NCI-H1417 (cell line): Measurements from ENCODE around the gene GOLGA6C.
"Not testable (repeated sequence)": the region's sequence is repeated elsewhere in the genome, so short reads cannot be mapped to it uniquely, and the experiment has no call there.

Experiments
- DNase-seq, 3 experiments: peaks; one replicate each; lab custom pipeline; 2025; lab: John Stamatoyannopoulos, UW

The GOLGA6C gene

DNA sequence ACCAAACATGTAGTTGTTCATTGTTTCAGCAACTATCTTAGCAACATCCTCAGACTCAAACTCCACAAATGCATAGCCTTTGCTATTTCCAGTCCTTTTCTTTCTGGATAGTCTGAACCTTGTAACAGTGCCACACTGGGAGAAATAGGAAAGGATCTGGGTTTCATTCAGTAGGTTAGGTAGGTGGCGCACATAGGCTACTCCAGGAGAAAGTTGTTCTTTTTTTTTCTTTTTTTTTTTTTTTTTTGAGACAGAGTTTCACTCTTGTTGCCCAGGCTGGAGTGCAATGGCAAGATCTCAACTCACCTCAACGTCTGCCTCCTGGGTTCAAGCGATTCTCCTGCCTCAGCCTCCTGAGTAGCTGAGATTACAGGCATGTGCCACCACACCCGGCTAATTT lies 5.8 kb upstream of the GOLGA6C start:
- DNase-seq = not testable (repeated sequence)

DNA sequence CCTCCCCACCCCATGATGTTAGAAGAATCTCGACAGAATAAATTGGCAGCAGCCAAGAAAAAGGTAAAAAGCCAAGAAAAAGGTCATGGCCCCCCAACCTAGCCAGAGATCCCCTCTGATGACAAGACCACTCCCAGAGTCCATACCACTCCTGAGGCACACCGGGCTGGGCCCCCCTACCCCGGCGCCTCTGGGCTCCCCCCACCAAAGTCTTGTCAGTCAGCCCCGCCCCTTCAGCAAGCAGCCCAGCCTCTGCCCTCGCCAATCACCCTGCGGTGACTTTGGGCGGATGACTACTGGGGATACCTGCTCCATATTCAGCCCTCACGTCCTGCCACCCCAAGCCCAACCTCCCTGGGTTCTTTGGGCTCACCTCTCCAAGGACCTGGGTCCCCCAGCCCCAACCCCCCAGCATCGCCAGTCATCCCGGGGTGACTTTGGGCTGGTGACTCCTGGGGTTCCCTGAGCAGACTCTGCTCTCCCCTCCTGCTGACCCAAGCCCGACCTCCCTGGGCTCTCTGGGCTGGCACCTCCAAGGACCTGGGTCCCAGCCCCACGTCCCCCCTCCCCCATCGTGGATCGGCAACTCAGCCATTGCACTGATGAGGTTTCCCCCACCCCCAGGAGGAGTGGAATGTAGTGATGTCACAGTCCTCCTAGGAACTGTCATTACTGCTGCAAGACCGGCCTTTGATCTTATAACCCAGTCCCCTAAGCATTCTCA lies 648 bp downstream of the GOLGA6C start:
- DNase-seq = not testable (repeated sequence)

- DNase-seq = not testable (repeated sequence)
These were observed 1.7 kb downstream of the GOLGA6C start for GRCh38 chr15:75259873-75260272.

DNA sequence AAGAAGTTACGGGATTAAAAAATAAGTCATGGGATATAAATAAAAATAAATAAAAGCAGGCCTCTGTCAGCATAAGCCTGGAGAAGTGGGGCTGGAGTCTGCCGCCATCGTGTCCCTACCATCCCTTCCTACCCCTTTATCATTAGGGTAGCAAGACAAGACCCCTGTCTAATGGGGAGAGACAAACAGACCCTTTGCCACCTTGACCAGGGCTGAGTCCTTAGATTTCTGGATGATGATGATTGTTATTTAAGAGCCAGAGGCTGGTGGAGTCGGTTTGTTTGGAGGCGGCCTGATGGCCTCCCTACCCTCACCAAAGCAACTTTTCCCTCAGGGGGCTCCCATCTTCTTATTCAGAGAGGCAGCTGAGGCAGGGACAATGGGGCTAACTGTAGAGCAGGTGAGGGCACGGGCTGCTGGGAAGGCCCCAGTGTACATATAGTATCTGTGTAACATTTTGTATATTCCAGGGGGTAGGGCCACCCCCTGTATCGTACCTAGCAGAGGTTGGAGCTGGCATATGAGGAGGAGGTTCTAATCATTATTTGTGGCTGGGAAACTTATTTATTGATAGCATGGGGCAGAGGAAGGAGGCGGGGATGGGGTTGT lies 15.7 kb downstream of the GOLGA6C start:
- DNase-seq = not testable (repeated sequence)

DNA sequence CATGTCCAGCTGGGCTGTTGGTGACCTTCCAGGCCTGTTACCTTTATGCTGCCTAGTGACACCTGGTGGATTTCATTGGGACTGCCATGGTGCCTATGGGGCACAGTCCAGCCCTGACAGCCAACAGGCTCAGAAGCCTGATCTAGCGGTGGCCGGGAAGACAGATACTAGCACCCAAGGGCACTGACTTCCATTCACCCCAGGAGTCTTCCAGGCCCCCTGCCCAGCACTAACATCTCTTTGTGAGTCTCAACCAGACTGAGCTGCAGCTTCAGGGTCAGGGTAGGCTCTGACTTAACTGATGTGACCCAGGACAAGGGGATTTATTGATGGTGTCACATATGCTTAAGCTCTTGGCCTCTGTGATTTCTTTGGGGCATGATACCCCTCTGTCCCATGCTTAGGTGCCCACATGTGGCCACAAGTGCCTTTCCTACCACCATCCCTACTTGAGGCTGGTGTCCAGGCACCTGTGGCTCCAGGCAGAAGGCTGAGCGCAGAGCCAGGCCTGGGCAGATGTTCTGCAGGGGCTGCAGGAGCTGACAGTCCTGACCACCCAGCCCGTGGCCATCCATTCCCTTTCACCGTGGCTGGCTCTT lies 16.5 kb downstream of the GOLGA6C start:
- DNase-seq = not testable (repeated sequence)

GRCh38 chr15:75275617-75276016 lies 17.5 kb downstream of the GOLGA6C start:
- DNase-seq = not testable (repeated sequence)

GRCh38 chr15:75278497-75278896 lies 20.4 kb downstream of the GOLGA6C start:
- DNase-seq = not testable (repeated sequence)

- not testable (repeated sequence) for DNase-seq
These were observed 24.4 kb downstream of the GOLGA6C start, which contains the start of gene GOLGA6D for GRCh38 chr15:75282572-75282971. Gene GOLGA6D, plus strand, starts transcription at chr15:75282835. Its CDS starts 41 bp downstream, at chr15:75282876.

DNA sequence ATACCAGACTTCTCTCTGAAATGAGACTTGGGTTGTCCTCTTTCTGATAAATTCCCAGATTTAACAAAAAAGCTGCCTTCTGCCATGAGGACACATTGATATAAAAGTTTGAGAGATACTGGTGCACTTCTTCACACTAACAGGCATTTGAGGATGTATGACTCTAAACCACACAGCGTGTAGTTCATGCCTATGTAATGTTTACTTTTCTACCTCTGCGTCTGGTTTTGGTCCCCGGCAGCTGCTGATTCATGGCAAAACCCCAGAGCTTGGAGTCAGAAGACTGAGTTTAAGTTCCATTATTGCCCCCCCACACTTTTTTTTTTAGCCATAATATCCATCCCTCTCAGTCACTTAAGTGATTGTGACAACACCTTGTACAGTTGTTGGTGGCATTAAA lies 26.0 kb downstream of the GOLGA6C start:
- DNase-seq = not testable (repeated sequence)

- not testable (repeated sequence) for DNase-seq
These were observed 35.5 kb downstream of the GOLGA6C start for GRCh38 chr15:75293660-75294059.

GRCh38 chr15:75298541-75299310 lies 40.6 kb downstream of the GOLGA6C start:
- not testable (repeated sequence) for DNase-seq

- DNase-seq = not testable (repeated sequence)
These were observed 41.2 kb downstream of the GOLGA6C start for GRCh38 chr15:75299311-75299688.

GRCh38 chr15:75300026-75300425 lies 41.9 kb downstream of the GOLGA6C start:
- DNase-seq = not testable (repeated sequence)

- no peak for DNase-seq
These were observed 44.2 kb downstream of the GOLGA6C start for GRCh38 chr15:75302318-75302717.

DNA sequence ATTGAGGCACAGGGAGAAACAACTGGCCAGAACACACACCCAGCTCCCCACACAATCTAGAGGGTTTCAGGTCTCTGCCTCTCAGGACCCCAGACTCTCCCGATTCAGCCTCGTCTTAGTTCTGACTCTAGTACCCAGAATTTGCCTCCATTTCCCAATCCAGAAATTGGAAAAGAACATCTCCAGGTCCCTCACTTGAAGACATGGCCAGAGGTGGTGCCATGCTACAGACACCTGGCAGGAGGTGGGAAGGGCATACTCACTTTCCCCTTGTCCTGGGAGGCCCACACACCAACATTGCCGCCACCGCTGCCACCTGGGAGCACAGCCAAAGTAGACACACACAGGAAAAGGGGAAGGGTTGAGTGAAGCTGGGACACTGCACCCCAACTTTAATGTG lies 44.6 kb downstream of the GOLGA6C start:
- DNase-seq = not testable (repeated sequence)

DNA sequence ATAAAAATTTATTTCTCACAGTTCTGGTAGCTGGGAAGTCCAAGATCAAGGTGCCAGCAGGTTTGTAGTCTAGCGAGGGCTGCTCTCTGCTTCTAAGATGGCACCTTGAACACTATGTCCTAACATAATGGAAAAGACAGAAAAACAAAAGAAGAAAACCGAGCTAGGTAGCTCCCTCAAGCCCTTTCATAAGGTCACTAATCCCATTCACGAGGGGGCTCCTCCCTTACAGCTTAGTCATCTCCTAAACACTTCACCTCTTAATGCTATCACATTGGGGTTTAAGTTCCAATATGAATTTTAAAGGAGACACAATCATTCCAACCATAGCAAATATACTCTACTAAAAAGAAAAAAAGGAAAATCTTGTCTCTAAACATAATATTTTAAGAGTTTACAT lies 48.1 kb downstream of the GOLGA6C start:
- peak in 1 of 3 experiments; percentile 42 for DNase-seq

- DNase-seq = peak; percentile 1 to 32 (median 15)
These were observed 49.8 kb downstream of the GOLGA6C start for GRCh38 chr15:75307778-75308390.

GRCh38 chr15:75309711-75310110 lies 51.6 kb downstream of the GOLGA6C start:
- no peak for DNase-seq

GRCh38 chr15:75312548-75312947 lies 54.4 kb downstream of the GOLGA6C start:
- DNase-seq = not testable (repeated sequence)

DNA sequence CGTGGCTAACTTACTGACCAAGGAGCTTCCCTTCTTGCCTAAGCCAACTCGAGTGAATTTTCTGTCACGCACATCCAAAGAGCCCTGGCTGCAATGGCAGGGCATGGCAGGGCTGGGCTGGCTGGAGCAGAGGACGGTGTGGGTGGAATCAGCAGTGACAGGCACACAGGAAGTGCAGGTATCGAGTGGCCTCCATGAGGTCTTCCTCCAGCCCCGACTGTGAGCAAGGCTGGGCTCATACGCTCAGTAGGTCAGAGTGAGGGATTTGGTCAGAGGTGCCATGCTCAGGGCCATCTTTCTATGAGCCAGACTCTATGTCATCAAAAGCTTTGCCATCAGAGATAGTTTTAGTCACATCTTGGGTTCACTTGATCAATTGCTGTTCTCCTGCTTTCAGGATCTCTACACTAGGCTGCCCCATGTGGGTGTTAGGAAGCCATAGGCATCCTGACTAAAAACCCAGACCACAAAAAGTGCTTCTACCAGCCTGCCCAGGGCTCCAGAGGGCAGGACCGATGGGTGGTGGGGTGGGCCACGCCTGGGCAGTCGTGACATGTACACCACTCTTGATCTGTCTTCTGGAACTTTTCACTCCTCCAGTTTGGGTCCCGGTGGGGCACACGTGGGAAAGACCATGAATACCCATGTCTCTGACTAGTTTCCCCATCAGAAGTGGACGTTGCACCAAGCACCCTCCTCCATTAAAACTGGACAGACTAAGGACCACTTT lies 55.1 kb downstream of the GOLGA6C start:
- DNase-seq = no peak
